ENCODE data around the gene MCUB.
"Not testable (repeated sequence)": the region's sequence is repeated elsewhere in the genome, so short reads cannot be mapped to it uniquely, and the experiment has no call there.

MCUB gene

DNA sequence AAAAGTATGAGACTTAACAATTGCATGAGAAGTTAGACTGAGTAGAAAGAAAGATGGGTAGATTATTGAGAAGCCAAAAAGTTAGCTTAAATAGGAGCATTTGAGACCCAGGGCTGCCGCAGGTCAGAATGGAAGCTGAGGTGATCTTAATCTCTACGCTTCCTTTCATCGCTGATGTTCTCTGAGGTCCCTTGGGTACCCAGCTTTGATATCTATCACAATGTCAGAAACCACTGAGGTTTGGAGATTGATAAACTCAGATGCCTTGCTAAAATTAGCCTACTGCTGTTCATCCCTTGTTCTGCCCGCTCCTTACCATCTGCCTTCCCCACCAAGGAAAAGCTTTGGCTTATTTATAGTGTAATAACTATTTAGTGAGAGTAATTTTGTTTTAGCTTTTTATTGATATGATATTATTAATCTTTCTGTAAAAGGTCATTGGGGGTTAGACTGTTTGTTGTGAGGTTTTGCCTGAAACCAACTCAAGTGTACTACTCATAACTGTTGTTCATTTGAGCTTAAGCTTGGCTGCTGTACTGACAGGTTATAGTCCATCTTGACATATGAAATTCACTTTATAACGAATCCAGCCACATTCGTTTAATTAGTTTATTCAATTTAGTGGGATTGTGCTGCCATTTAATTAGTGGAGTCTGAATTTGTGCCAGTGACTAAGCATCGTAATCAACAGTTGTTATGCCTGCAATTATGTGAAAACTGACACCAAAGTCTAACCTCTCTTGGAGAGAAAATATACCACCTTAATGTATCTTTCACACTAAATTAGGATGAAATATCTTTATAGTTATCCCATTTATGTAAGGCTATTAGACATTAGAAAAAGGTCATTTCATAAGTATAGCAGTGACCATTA is 15.1 kb downstream of the MCUB start:
- H3K36me3 ChIP-seq (ENCODE audit: low read length): no peaks in the 10 kb centered on the region
- H3F3A ChIP-seq (ENCODE audit: insufficient read depth): no peaks in the 10 kb centered on the region
- H3K27ac ChIP-seq (ENCODE audit: low read depth, low read length): no peak overlapping the region
- TF ChIP-seq EZH2phosphoT487 (conservative IDR thresholded peaks at IDR 0.05; ENCODE audit: low read length): no peak
- TF ChIP-seq, protein P1, sequence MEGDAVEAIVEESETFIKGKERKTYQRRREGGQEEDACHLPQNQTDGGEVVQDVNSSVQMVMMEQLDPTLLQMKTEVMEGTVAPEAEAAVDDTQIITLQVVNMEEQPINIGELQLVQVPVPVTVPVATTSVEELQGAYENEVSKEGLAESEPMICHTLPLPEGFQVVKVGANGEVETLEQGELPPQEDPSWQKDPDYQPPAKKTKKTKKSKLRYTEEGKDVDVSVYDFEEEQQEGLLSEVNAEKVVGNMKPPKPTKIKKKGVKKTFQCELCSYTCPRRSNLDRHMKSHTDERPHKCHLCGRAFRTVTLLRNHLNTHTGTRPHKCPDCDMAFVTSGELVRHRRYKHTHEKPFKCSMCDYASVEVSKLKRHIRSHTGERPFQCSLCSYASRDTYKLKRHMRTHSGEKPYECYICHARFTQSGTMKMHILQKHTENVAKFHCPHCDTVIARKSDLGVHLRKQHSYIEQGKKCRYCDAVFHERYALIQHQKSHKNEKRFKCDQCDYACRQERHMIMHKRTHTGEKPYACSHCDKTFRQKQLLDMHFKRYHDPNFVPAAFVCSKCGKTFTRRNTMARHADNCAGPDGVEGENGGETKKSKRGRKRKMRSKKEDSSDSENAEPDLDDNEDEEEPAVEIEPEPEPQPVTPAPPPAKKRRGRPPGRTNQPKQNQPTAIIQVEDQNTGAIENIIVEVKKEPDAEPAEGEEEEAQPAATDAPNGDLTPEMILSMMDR (IDR thresholded peaks at IDR 0.05; ENCODE audit: insufficient read depth, low read length, poor library complexity, severe bottlenecking): no peak
- no peak overlapping the region for H3K9ac ChIP-seq (ENCODE audit: low read length)
- H2AFZ ChIP-seq (ENCODE audit: low read depth, low read length, severe bottlenecking): no peak overlapping the region
- no peaks in the 10 kb centered on the region for H3K9me3 ChIP-seq (ENCODE audit: insufficient read depth, low read length)
- H3K27me3 ChIP-seq (ENCODE audit: low read length): no peaks in the 10 kb centered on the region
- no peak overlapping the region for H3K4me3 ChIP-seq (ENCODE audit: insufficient read depth, low read length, poor library complexity, severe bottlenecking)
- H3K4me2 ChIP-seq (ENCODE audit: low read depth, low read length, poor library complexity, severe bottlenecking): no peak overlapping the region
- no peaks in the 10 kb centered on the region for H3K9me2 ChIP-seq (replicated peaks; ENCODE audit: insufficient read depth, low read length)
- H3K79me2 ChIP-seq (ENCODE audit: insufficient read depth, low read length): peaks cover 54% of the 10 kb centered on the region
- H4K20me1 ChIP-seq (ENCODE audit: low read depth, low read length): no peaks in the 10 kb centered on the region

DNA sequence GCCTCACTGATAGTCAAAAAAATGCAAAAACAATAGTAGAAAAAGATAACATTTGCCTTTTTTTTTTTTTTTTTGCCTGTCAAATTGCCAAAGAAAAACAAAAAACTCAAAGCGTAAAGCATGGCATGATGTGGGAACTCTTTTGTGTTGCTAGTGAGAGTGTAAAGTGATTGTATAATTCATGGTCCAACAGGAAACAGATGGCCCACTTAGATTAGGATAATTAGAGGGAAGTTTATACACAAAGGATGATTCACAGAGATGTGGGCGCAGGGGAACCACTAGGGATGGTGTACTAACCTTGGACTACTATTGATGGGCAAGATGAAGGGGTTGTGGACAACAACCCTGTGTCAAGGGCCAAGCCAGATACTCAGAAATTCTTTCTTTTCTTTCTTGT is 16.4 kb downstream of the MCUB start:
- H4K20me1 ChIP-seq (ENCODE audit: low read depth, low read length): no peaks in the 10 kb centered on the region
- no peaks in the 10 kb centered on the region for H3K9me2 ChIP-seq (replicated peaks; ENCODE audit: insufficient read depth, low read length)
- H3K4me3 ChIP-seq (ENCODE audit: insufficient read depth, low read length, poor library complexity, severe bottlenecking): no peak overlapping the region
- H3K27ac ChIP-seq (ENCODE audit: low read depth, low read length): no peak overlapping the region
- H3K79me2 ChIP-seq (ENCODE audit: insufficient read depth, low read length): peaks cover 48% of the 10 kb centered on the region
- H3K36me3 ChIP-seq (ENCODE audit: low read length): no peaks in the 10 kb centered on the region
- no peak overlapping the region for H3K4me2 ChIP-seq (ENCODE audit: low read depth, low read length, poor library complexity, severe bottlenecking)
- no peak overlapping the region for H3K9ac ChIP-seq (ENCODE audit: low read length)
- H3F3A ChIP-seq (ENCODE audit: insufficient read depth): no peaks in the 10 kb centered on the region
- no peak for TF ChIP-seq EZH2phosphoT487 (conservative IDR thresholded peaks at IDR 0.05; ENCODE audit: low read length)
- TF ChIP-seq, protein P1 (IDR thresholded peaks at IDR 0.05; ENCODE audit: insufficient read depth, low read length, poor library complexity, severe bottlenecking): no peak
- H2AFZ ChIP-seq (ENCODE audit: low read depth, low read length, severe bottlenecking): no peak overlapping the region
- no peaks in the 10 kb centered on the region for H3K9me3 ChIP-seq (ENCODE audit: insufficient read depth, low read length)
- no peaks in the 10 kb centered on the region for H3K27me3 ChIP-seq (ENCODE audit: low read length)

DNA sequence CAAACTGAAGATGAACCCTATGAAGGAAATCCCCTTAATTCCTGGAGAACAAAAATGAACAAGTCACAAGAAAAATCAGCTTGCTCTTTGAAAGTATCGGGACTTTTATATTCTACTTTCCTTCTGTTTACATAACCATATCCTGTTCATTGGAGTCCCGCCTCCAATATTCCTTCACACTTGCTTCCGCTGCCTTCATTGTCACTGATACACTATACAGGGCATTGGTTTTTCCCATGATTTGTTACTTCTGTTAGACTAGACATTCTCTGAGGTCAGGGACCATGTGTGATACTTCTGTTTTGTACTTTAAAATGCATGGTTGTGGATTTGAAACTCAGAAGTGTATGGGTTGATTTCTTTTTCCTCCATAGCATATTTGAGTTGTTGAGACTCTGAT is 18.8 kb downstream of the MCUB start:
- TF ChIP-seq, protein P1 (IDR thresholded peaks at IDR 0.05; ENCODE audit: insufficient read depth, low read length, poor library complexity, severe bottlenecking): no peak
- no peak for TF ChIP-seq EZH2phosphoT487 (conservative IDR thresholded peaks at IDR 0.05; ENCODE audit: low read length)
- H3K4me2 ChIP-seq (ENCODE audit: low read depth, low read length, poor library complexity, severe bottlenecking): no peak overlapping the region
- no peaks in the 10 kb centered on the region for H3K36me3 ChIP-seq (ENCODE audit: low read length)
- no peak overlapping the region for H2AFZ ChIP-seq (ENCODE audit: low read depth, low read length, severe bottlenecking)
- H3K9ac ChIP-seq (ENCODE audit: low read length): no peak overlapping the region
- H3F3A ChIP-seq (ENCODE audit: insufficient read depth): no peaks in the 10 kb centered on the region
- H3K9me2 ChIP-seq (replicated peaks; ENCODE audit: insufficient read depth, low read length): no peaks in the 10 kb centered on the region
- no peaks in the 10 kb centered on the region for H3K9me3 ChIP-seq (ENCODE audit: insufficient read depth, low read length)
- no peak overlapping the region for H3K27ac ChIP-seq (ENCODE audit: low read depth, low read length)
- H3K4me3 ChIP-seq (ENCODE audit: insufficient read depth, low read length, poor library complexity, severe bottlenecking): no peak overlapping the region
- no peaks in the 10 kb centered on the region for H3K27me3 ChIP-seq (ENCODE audit: low read length)
- peaks cover 34% of the 10 kb centered on the region for H3K79me2 ChIP-seq (ENCODE audit: insufficient read depth, low read length)
- no peaks in the 10 kb centered on the region for H4K20me1 ChIP-seq (ENCODE audit: low read depth, low read length)

DNA sequence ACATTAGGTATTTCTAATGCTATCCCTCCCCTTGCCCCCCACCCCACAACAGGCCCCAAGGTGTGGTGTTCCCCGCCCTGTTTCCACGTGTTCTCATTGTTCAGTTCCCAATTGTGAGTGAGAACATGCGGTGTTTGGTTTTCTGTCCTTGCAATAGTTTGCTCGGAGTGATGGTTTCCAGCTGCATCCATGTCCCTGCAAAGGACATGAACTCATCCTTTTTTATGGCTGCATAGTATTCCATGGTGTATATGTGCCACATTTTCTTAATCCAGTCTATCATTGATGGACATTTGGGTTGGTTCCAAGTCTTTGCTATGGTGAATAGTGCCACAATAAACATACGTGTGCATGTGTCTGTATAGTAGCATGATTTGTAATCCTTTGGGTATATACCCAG is 20.0 kb downstream of the MCUB start:
- H3K4me3 ChIP-seq (ENCODE audit: insufficient read depth, low read length, poor library complexity, severe bottlenecking); H3K9ac ChIP-seq (ENCODE audit: low read length); H3K9me3 ChIP-seq (ENCODE audit: insufficient read depth, low read length); H3K27me3 ChIP-seq (ENCODE audit: low read length); H2AFZ ChIP-seq (ENCODE audit: low read depth, low read length, severe bottlenecking); H3K36me3 ChIP-seq (ENCODE audit: low read length); H3K27ac ChIP-seq (ENCODE audit: low read depth, low read length); H3K4me2 ChIP-seq (ENCODE audit: low read depth, low read length, poor library complexity, severe bottlenecking); H3K9me2 ChIP-seq (replicated peaks; ENCODE audit: insufficient read depth, low read length); H4K20me1 ChIP-seq (ENCODE audit: low read depth, low read length); H3F3A ChIP-seq (ENCODE audit: insufficient read depth): not testable (repeated sequence)
- peaks cover 28% of the 10 kb centered on the region for H3K79me2 ChIP-seq (ENCODE audit: insufficient read depth, low read length)

Measured in SU-DHL-6 (cell line).